SH-SY5Y (cell line): ENCODE results near the gene DOCK4.

Source experiments
- GATA2 ChIP-seq: IDR thresholded peaks from 2 replicates; pipeline ENCODE4 v1.6.1; 2011; ENCODE audit warnings: mild to moderate bottlenecking, low read depth, low read length
- GATA3 ChIP-seq: IDR thresholded peaks from 2 replicates; pipeline ENCODE4 v1.6.1; 2011; ENCODE audit warnings: low read depth, mild to moderate bottlenecking, low read length, moderate library complexity

DOCK4 gene

DNA sequence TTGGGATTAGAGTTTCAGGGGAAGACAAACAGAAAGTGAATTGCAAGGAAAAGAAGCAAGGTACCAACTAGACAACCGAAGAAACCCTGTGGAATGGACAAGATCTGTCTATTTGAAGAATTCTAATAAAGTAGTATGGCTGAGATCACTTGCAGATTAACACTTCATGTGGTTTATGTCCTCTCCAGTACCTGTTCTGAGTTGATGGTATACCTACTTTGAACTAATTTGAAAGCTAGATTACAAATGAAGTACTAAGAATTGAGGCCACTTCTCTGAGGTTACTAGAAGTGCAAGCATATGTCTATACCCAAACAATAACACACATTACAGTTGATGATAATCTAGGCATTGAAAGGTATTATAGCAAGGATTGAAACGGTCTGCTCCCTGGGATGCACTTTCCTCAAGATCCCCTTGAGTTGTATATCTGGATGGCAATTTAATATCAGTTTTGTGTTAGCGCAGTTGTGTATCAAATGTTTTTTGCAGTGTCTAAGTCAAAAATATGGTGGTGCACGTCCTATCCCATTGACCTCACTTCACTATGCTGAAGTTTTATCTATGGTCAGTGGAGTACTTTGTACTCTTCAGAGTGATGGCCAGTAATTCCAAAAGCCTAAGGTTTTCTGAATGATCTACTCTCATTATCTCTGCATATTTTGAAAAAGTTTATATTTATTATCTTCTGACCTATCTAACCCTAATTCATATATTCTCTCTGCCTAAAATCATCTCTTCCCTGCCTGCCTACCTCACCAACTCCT, 26.2 kb upstream of the DOCK4 start:
- no peak for TF ChIP-seq GATA2
- no peak for TF ChIP-seq GATA3

- no peak for TF ChIP-seq GATA2
- TF ChIP-seq GATA3, result no peak
Observed at GRCh38 chr7:112228632-112229031, 22.4 kb upstream of the DOCK4 start.

- TF ChIP-seq GATA2, result no peak
- no peak for TF ChIP-seq GATA3
Observed at GRCh38 chr7:112226701-112227276, 20.6 kb upstream of the DOCK4 start.

GRCh38 chr7:112225006-112225405, 18.8 kb upstream of the DOCK4 start:
- TF ChIP-seq GATA3 (no peak), GATA2 (no peak)

DNA sequence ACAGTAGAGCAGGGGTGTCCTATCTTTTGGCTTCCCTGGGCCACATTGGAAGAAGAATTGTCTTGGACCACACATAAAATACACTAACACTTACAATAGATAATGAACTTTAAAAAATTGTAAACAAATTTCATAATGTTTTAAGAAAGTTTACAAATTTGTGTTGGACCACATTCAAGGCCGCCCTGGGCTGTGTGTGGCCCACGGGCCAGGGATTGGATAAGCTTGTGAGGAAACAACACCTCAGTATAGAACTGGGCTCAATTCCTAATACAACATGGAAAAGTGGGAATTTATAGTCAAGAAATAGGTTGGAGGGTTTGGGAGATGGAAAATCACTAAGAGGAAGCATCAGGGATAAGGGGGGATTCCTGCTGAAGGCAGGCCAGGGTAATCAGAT, 18.0 kb upstream of the DOCK4 start:
- no peak for TF ChIP-seq GATA2
- TF ChIP-seq GATA3, result no peak

DNA sequence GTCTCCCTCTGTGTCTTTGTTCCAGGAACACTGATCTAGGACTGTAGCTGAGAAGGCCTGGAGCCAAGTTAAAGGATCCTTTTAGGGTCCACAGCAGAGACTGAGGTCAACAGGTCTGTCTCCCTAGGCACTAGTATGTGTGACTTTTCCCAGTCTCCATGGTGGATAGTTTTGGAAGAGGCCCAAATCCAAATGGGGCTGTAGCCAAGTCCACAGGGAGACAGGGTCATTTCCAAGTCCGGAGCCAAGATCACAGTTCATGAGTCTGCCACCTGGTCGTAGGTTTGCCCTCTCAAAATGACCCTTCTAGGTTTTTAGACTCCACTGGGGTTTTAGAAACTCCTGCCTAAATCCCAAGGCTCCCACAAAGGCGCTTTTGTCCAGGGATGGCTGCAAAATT, 17.1 kb upstream of the DOCK4 start:
- TF ChIP-seq GATA3, result no peak
- TF ChIP-seq GATA2, result no peak

- no peak for TF ChIP-seq GATA3
- TF ChIP-seq GATA2, result no peak
Observed at GRCh38 chr7:112220877-112221434, 14.8 kb upstream of the DOCK4 start.

- no peak for TF ChIP-seq GATA3
- TF ChIP-seq GATA2, result no peak
Observed at GRCh38 chr7:112215787-112216186, 9.6 kb upstream of the DOCK4 start.

GRCh38 chr7:112214883-112215282, 8.7 kb upstream of the DOCK4 start:
- no peak for TF ChIP-seq GATA2
- no peak for TF ChIP-seq GATA3

DNA sequence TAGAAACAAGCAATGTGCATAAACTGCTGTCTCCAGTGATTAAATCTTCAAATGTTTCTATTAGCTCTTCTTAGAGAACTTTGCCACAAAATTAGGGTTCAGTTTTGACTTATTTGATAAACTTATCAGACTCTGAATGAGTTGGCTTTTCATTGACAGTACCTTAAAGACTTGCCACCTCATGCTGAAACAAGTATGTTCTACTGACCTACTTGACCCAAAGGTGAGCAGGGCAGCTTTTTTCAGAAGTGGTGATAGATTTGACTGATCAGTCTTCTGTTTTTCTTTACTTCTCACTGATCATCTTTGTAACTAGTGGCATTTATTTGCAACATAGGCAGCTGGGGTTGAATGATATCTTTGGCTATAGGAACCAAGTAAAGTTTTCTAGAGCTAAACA, 8.1 kb upstream of the DOCK4 start:
- TF ChIP-seq GATA3, result no peak
- TF ChIP-seq GATA2, result no peak

DNA sequence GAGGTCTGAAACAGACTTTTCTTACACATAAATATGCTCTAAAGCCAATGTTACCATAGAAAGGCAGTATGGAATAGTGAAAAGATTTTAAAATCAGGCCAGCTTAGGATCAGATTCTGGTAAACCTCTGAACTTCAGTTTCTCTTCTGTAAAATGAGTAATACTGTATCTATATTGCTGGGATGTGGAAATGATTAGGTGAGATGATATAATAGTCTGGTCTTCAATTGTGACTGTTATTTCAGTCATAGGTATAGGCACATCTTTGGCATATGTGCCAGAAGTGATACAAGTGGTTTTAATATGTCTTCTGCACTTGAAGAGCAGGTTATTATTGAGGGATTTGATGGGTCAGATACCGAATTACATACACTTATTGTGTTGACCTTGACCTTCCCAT, 7.5 kb upstream of the DOCK4 start:
- TF ChIP-seq GATA2, result no peak
- no peak for TF ChIP-seq GATA3

GRCh38 chr7:112212571-112212970, 6.4 kb upstream of the DOCK4 start:
- no peak for TF ChIP-seq GATA3
- no peak for TF ChIP-seq GATA2

GRCh38 chr7:112211348-112211907, 5.2 kb upstream of the DOCK4 start:
- TF ChIP-seq GATA2 (no peak), GATA3 (no peak)

DNA sequence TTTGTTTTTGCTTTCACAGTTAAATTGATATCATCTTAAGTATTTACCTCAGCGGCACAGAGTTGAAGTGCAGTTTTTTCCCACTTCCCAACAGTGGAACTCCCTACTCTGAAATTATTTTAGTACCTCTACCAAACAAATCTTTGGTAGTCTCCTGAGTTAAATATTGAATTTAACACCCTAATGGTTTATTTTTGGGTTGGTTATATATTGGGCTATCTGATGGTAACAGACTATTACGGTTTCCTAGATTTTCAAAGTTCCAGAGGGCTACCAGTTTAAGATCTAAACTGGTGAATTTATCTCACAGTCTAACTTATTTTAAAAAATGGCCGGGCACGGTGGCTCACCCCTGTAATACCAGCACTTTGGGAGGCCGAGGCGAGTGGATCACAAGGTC, 1.6 kb upstream of the DOCK4 start:
- no peak for TF ChIP-seq GATA3
- TF ChIP-seq GATA2, result no peak
